HepG2 (cell line): Measurements from ENCODE around the gene TPD52L2. TPM values are rescaled to one million over a fixed set of nuclear protein-coding genes. Genes with fewer than 3 reads are reported as not detected.

ENCODE experiments used
- ATAD3A ChIP-seq: sonication (generic); formaldehyde crosslinking; IDR thresholded peaks from 2 replicates; pipeline ENCODE4 v1.4.0; 2020; ENCODE audit warnings: missing genetic modification reagents
- ATF6 ChIP-seq: sonication (generic); formaldehyde crosslinking; conservative IDR thresholded peaks from 2 replicates; pipeline ENCODE4 v1.4.0; 2020; ENCODE audit warnings: missing genetic modification reagents
- BRF2 ChIP-seq: sonication (generic); formaldehyde crosslinking; IDR thresholded peaks from 2 replicates; pipeline ENCODE4 v1.8.1; 2022; ENCODE audit warnings: mild to moderate bottlenecking, missing genetic modification reagents
- FOXK1 ChIP-seq: sonication (generic); formaldehyde crosslinking; IDR thresholded peaks from 2 replicates; pipeline ENCODE4 v1.4.0; 2020; ENCODE audit warnings: low read depth, missing genetic modification reagents, borderline replicate concordance
- KLF15 ChIP-seq: sonication (generic); formaldehyde crosslinking; IDR thresholded peaks from 2 replicates; pipeline ENCODE4 v1.8.1; 2023; ENCODE audit warnings: borderline replicate concordance, mild to moderate bottlenecking, inconsistent platforms, missing genetic modification reagents, mixed read lengths
- NFE2 ChIP-seq: sonication (generic); formaldehyde crosslinking; IDR thresholded peaks from 2 replicates; pipeline ENCODE4 v1.4.0; 2020; ENCODE audit warnings: missing genetic modification reagents
- NKX3-1 ChIP-seq: sonication (generic); formaldehyde crosslinking; IDR thresholded peaks from 2 replicates; pipeline ENCODE4 v1.5.0; 2020; ENCODE audit warnings: missing genetic modification reagents
- SIX4 ChIP-seq: sonication (generic); formaldehyde crosslinking; IDR thresholded peaks from 2 replicates; pipeline ENCODE4 v1.4.0; 2020; ENCODE audit warnings: missing genetic modification reagents
- THAP8 ChIP-seq: sonication (generic); formaldehyde crosslinking; IDR thresholded peaks from 2 replicates; pipeline ENCODE4 v1.5.1; 2020; ENCODE audit warnings: missing genetic modification reagents, mild to moderate bottlenecking, borderline replicate concordance
- ZBTB44 ChIP-seq: sonication (generic); formaldehyde crosslinking; IDR thresholded peaks from 2 replicates; pipeline ENCODE4 v1.4.0; 2020; ENCODE audit warnings: missing genetic modification reagents
- ZNF142 ChIP-seq: sonication (generic); formaldehyde crosslinking; IDR thresholded peaks from 2 replicates; pipeline ENCODE4 v1.4.0; 2020; ENCODE audit warnings: missing genetic modification reagents
- ZNF232 ChIP-seq: sonication (generic); formaldehyde crosslinking; IDR thresholded peaks from 2 replicates; pipeline ENCODE4 v1.4.0; 2020; ENCODE audit warnings: missing genetic modification reagents, borderline replicate concordance
- ZNF30 ChIP-seq: sonication (generic); formaldehyde crosslinking; IDR thresholded peaks from 2 replicates; pipeline ENCODE4 v1.5.0; 2020; ENCODE audit warnings: mild to moderate bottlenecking, missing genetic modification reagents
- ZNF674 ChIP-seq: sonication (generic); formaldehyde crosslinking; IDR thresholded peaks from 2 replicates; pipeline ENCODE4 v1.5.0; 2020; ENCODE audit warnings: low read depth, mild to moderate bottlenecking, missing genetic modification reagents
- polyA plus RNA-seq, 8 experiments: library from polyadenylated mRNA; depleted of rRNA in 3 of 8; stranded (reverse) in 7 of 8; unstranded in 1 of 8; fragments of >200 nt; fragmentation: Illumina TruSeq in 4 of 8; extraction: Trizol in 4 of 8; gene quantifications; 2 replicates each; pipeline versions ENCODE4 v1.2.1 to v1.2.3, GENCODE V29; 2011 to 2016; ENCODE audit warnings: low read depth in 4 of 8, missing spikeins in 1 of 8, mixed read lengths in 1 of 8; ENCODE audit not compliant: insufficient read depth in 1 of 8
- total RNA-seq, 5 experiments: library from RNA; depleted of rRNA; stranded (reverse); fragments of >200 nt; fragmentation: Illumina TruSeq; extraction: Trizol; gene quantifications; 2 replicates each; pipeline ENCODE4 v1.2.3, GENCODE V29; 2016; ENCODE audit warnings: low read depth in 1 of 5

The TPD52L2 gene
- total and polyA plus RNA-seq, 2 of the 13 experiments (the other 11 are each of a cell fraction or from before 2014, with no cell fraction given), result 156 to 184 TPM

- TF ChIP-seq THAP8 (CRISPR knock-in tag), result 0 out of 2 replicates have a peak, but pooled peaks have one; percentile 21
- 0 out of 2 replicates have a peak, but pooled peaks have one; percentile 92 for TF ChIP-seq ZNF674 (CRISPR knock-in tag)
- TF ChIP-seq ZNF232, result no peak
- TF ChIP-seq SIX4 (CRISPR knock-in tag), result no peak
- TF ChIP-seq ZNF30, result no peak
- TF ChIP-seq ZBTB44, result no peak
- no peak for TF ChIP-seq KLF15 (CRISPR knock-in tag)
- no peak for TF ChIP-seq NKX3-1 (CRISPR knock-in tag)
- TF ChIP-seq ATAD3A (CRISPR knock-in tag), result no peak; the same call in 1 of the 2 replicates
- TF ChIP-seq FOXK1 (CRISPR knock-in tag), result peak; percentile 60; the same call in 1 of the 2 replicates
- no peak for TF ChIP-seq BRF2 (CRISPR knock-in tag)
- TF ChIP-seq ZNF142, result no peak; the same call in 1 of the 2 replicates
- TF ChIP-seq NFE2 (CRISPR knock-in tag), result no peak
- TF ChIP-seq ATF6 (CRISPR knock-in tag), result no peak; the same call in 1 of the 2 replicates
These were observed 6.5 kb upstream of the TPD52L2 start (continued) for GRCh38 chr20:63858393-63859165.
